NCI-H524 (cell line): Measurements from ENCODE around the gene NELFCD.
"Not testable (repeated sequence)": the region's sequence is repeated elsewhere in the genome, so short reads cannot be mapped to it uniquely, and the experiment has no call there.

Experiments used
- DNase-seq, 2 experiments: peaks; one replicate each; lab custom pipeline; 2025; lab: John Stamatoyannopoulos, UW

Gene NELFCD

DNA sequence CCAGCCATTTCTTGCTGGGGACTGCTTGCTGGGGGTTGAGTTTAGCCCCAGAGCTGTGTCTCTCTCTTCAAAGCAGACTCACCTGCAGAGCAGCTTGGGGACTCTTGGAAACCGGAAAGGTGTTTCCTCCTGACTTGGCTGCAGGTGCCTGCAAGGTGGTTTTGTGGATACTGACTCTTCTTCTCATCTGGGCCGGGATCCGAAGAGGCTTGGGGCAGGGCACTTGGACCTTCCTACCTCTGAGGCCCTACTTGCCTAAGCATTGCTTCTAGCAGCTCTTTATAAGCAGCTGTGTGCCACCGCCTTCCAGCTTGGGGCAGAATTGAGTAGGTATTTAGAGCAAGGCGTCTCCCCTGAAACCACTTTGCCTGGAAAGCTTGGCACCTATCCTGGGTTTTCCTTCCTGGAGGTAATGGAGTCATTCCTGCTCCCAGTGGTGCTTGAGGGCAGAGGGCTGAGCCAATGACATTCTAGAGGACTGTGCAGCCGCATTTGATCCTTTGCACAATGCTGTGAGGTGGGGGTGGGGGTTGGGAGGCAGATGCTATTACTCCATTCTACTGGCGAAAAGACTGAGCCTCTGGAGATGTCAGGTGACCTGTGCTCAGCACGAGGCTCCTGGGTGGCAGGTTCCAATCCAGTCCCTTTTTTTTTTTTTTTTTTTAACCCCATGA is 29.4 kb downstream of the NELFCD start:
- no peak for DNase-seq

DNA sequence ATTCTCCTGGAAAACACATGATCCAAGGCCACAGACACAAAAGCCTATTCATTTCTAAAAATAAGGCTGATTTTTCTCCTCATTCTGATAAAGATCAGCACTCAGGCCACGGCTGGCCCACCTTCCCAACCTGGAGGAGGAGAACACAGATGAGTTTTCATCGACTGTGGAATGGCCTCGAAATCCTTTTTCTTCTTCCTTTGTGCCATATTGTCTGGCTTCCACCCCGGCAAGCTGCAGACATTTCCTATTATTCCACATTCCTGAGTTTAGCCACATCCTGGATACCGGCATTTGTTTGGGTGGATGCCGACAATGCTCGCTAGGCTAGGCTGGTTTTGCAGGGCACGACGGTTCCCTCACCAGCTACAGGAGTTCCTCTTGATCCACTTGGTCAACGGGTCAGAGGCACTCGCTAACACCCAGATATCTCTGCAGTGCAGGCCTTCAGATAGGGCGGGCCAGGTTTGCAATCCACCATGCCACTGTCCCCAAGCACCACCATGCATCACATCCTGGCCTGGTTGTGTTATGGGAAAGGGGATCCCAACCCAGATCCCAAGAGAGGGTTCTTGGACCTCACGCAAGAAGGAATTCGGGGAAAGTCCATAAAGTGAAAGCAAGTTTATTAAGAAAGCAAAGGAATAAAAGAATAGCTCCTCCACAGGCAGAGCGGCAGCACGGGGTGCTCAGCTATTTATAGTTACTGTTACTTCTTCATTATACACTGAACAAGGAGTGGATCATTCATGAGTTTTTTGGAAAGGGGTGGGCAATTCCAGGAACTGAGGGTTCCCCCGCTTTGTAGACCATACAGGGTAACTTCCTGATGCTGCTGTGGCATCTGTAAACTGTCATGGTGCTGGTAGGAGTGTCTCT is 30.2 kb downstream of the NELFCD start:
- no peak for DNase-seq

DNA sequence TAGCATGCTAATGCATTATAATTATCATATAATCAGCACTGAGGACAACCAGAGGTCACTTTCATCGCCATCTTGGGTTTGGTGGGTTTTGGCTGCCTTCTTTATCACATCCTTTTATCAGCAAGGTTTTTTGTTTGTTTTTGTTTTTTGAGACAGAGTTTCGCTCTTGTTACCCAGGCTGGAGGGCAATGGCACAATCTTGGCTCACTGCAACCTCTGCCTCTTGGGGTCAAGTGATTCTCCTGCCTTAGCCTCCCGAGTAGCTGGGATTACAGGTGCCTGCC is 30.8 kb downstream of the NELFCD start:
- DNase-seq: not testable (repeated sequence)

DNA sequence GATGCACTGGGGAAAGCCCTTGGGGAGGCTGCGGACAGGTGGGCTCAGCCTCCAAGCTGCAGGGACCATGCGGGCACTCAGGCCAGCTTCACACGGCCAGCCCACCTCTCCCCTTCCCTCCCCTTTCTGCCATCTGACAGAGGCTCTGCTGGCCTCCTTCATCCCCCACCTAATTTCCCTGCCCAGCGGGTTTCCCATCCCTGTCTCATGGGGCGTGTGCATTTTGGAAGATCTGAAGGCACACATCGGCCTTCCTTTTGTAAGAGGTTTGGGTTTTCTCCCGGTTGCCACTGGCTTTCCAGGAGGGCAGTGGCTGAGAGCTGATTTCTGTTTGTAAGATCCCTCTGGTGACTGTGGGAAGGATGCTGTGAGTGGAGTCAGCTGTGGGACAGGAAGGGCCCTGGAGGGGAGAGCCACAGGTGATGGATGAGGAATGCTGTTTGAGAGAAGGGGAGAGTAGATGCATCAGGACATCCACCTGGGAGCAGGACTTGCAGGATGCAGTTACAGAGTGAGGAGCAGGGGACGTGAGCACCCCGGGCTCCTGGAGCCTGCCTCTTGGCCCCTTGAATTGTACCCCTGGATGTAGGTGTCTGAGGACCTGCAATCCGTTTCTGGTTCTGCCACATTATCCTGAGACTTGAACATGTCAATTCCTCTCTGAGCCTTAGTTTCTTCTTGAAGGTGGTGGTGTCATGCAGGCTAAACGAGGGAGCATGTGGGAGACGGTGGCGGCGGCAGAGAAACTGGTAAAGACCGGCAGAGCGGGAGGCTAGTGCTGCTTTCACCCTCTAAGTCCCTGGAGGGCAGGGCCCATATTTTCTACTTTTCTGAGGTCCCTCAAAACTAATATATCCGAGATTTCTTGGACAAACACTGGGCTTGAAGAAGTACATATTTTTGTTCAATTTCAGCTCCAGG is 32.2 kb downstream of the NELFCD start:
- no peak for DNase-seq

DNA sequence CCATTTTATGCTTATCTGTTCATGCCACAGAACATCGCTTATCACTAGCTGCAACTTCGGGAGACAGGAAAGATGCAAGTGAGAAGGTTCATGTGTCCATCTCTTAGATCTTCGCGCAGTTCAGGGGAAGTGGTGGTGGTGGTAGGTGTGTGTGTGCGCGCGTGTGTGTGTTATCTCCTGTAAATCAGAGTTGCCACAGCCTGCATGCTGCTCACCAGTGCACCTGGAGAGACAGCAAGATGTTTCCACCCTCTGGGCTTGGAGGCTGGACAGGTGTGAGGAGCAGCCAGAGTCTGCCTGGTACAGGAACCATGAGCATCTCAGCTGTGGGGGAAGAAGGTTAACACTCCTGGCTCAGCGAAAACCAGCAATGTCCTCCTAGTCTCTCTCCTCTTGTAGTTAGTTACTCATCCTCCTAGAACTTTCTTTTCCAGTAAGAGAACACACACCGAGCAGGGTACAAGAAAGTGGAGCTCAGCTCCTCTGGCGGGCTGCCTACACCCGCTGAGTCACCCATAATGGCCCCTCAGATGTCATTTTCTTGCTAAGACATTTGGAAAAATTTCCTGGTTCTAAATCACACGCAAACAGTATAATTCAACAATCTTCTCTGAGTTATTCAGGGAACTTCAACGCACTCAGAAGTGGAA is 33.0 kb downstream of the NELFCD start:
- no peak for DNase-seq

DNA sequence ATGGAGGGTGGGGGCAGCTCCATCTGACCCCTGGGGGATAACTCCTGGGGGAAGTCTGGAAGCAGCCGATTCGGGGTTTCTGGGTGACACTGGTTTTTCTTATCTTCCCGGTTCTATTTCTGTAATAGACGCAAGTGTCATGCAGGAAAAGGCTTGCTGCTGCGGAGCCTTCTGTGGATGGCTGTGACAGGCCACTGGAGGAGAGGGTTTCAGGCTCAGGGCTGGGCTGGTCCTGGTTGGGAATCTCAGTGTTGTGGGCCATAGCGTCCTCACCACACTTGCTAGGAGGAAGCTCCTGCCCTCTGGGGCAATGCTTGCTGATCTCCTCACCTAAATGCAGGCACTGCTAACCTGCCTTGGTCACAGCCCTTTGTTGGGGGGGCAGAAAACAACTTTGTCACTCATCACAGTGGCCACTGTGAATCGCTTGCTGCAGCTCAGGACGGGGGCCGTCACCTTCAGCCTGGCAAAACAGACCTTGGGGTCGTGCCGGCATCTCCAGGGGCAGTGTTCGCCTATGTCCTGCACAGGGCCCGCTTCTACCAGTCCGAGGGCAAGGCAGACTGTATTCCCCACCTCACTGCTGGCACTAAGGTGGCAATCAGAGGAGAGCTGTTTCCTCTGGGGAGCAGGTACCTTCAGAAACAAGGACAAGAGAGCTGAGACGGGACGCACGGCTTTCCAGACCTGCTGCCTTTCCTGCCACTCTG is 33.8 kb downstream of the NELFCD start:
- DNase-seq: no peak

DNA sequence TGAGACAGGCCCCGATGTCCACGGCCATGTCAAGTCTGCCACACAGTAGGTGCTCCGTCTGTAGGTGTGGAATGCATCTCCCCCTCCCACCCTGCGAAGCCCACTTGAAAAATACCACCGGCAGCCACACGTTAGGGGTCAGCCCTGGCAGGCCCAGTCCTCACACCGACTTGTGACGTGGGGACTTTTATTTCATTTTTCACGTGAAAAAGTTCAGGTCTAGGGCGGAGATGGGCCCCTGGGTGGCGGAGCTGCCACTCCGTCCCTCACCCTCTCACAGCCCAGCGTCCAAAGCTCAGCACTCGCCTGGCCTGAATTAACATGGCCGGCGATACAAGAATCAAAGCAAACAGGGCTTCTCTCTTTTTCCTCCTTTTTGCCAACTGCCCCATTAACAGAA is 34.4 kb downstream of the NELFCD start:
- DNase-seq: no peak

DNA sequence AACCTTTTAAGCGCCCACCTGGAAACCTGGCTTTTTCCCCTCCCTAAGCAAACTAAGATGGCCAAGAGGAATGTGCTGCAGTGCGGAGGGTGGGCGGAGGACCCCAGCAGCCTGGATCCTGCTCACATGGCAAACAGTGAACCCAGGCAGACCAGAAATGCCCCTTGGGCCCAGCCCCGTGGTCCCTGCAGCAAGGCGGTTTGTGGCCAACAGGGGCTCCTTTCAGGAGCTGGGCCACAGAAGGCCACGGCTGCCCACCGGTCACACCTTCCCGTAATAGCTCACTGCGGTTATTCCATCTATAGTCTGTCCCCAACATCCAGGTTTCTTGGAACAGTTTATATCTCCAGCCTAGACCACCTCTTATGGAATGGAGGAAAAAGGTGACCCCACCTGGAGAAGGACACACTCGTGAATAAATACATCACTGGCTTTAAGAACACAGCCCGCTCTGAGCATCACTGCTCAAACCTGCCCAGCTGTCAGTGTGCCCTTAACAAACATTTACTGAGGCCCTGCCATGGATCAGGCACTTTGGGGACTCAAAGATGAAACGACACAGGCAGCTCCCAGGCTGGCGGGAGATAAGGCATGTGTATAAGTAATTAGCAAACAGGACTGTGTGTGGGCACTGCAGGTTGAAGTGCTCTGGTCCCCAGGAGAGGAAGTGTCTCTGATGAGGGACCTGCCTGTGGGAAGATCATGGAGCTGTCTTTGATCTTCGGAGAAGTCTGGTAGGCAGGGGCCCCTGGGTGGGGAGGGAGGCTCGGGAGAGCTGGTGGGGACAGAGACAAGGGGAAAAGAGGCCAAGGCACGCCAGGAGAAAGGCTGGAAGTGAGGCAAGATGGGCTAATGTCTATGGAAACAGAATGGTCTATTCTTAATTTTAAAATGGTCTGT is 35.0 kb downstream of the NELFCD start:
- DNase-seq: no peak

DNA sequence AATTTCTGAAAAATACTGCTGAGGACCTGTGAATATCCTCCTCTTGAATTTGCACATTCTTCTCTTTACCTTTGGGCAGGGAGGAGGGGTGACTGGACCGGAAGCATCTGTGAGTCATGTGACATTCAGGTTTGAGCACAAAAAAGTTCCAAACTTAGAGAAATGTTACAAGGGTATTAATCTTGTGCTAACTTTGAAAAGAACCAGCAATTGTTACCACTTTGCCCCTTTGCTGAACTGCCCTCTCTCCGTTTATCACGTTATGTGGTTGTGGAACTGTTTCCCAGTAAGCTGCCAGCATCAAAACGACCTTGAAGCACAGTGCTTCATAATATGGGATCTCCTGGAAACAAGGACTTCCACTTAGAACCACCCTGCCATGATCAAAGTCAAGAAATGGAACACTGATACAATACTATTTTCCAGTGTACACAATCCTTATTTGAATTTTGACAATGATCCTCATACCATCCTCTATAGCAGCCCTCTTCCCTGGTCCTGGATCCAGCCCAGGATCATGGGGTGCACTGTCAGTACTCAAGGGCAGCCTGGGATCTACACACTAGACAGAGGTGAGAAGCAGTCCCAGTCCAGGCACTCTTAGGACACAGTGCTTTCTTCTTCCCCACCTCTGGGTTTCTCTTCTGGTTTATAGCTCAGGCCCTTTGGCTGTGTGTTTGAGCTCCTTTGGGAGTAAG is 35.9 kb downstream of the NELFCD start:
- DNase-seq: no peak

DNA sequence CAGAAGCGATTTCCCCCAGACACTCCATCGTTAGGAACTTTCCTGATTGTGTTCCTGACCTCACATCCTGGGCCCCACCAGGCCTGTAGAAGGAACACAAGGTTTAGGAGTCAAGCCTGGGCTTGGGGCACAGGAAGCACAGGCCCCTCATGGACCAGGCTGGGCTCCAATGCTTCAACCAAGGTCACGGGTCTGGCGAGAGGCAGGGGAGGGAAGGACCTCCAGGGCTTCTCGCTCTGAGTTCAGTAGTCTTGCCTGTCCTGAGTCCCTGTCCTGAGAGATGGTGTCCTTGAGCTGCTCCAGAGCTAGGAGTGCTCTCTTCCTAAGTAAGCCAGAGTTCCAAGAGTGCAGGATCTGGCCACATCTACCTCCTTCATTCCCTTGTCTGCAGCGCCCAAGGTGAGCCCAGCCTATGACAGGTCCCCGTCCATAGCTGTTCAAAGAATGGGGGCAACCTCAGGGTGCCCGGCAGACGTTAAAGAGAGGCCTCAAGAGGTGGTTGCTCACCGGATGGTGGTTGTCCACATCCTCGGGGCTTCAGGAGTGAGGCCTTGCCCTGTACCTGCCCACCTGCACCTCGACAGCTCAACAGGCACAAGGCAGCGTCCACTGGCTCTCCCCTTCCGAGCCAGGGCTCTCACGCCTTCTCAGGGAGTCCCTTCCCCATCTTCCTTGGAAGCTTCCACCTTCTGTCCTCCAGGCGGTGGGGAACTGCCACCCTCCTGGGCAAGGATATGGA is 36.6 kb downstream of the NELFCD start:
- DNase-seq: no peak

DNA sequence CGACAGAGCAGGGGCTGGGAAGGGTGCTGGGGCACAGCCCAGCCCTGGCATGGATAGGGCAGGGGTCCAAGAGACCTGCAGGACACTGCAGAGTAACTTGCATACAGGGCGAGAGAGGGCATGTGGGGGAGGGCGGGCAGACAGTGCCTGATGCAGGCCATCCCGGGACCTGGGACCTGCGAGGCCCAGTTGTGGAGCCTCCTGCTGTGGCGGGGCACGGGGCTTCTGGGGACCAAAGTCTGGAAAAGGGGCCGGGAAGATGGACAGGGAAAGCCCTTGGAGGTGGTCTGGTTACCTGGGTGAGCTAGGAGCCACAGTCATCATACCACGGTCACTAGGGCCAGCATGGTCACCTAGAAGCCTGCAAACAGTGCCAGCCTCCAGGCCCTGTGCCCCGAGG is 37.8 kb downstream of the NELFCD start:
- no peak for DNase-seq

DNA sequence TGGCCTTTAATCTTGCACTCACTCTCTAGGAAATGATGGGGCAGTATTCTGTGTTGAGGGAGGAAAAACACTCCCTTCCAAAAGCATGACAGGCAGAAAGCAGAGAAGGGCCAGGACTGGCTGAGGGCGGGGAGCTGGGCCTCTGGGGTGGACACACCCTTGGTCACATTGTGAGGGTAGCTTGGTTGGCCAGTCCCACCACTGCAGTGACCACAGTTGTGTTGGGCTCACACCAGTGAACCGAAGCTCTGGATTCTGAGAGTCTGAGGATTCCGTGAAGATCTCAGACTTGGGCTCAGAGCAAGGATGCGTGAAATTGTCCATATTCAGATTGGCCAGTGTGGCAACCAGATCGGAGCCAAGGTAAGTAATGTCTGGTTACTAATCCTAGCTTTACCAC is 38.2 kb downstream of the NELFCD start, which contains the start of gene TUBB1:
TSS of gene TUBB1 (plus strand) at position 213 of the 400 bp plus-strand sequence. CDS start at position 307, 94 bp downstream.
- DNase-seq: no peak

DNA sequence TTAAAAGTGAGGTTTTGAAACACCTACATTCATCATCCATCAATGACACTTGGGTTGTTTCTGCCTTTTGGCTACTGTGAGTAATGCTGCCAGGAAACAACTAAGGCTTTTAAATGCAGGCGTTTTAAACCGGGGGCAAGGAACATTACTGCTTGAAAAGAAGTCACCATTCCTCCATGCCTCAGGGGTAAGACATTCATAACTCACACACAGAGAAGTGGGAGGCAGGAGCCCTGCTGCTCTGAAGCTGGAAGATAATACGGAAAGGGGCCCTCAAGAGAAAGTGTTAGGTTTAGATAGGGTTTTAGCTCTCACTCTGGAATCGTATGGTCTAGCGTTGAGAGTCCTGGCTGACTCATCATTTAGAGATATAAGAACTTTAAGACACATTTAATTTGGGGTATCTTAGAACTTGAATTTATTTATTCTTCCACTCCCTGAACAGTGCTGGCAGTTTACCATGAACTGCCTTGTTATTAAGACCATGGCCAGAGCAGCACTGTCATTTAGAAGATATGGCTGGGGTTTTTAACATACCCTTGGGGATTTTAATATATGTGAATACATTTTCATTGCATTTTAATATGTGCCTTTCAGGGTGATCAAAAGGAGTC is 40.0 kb downstream of the NELFCD start:
- DNase-seq: no peak

DNA sequence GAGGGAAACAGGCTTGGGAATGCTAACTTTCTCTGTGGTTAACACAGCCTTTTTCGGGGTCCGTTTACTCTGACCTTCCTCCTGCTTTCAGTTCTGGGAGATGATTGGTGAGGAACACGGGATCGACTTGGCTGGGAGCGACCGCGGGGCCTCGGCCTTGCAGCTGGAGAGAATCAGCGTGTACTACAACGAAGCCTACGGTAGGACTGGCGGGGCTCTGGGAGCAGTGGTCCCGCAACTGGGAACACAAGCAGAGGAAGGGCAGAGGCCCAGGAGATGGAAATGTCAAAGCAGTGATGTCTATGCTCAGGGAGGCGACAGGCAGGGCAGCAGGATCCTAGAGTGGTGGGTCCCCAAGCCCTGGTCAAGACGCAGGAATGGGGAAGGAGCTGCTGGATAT is 41.7 kb downstream of the NELFCD start:
- no peak for DNase-seq

DNA sequence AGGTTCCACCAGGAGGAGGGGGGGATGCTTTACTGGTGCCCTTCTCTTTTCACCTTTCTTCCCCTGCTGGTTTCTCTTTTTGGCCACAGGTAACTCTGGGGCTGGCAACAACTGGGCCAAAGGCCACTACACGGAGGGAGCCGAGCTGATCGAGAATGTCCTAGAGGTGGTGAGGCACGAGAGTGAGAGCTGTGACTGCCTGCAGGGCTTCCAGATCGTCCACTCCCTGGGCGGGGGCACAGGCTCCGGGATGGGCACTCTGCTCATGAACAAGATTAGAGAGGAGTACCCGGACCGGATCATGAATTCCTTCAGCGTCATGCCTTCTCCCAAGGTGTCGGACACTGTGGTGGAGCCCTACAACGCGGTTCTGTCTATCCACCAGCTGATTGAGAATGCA is 42.6 kb downstream of the NELFCD start:
- DNase-seq: no peak

DNA sequence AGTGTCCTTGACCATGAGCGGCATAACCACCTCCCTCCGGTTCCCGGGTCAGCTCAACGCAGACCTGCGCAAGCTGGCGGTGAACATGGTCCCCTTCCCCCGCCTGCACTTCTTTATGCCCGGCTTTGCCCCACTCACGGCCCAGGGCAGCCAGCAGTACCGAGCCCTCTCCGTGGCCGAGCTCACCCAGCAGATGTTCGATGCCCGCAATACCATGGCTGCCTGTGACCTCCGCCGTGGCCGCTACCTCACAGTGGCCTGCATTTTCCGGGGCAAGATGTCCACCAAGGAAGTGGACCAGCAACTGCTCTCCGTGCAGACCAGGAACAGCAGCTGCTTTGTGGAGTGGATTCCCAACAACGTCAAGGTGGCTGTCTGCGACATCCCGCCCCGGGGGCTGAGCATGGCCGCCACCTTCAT is 43.1 kb downstream of the NELFCD start:
- no peak for DNase-seq

DNA sequence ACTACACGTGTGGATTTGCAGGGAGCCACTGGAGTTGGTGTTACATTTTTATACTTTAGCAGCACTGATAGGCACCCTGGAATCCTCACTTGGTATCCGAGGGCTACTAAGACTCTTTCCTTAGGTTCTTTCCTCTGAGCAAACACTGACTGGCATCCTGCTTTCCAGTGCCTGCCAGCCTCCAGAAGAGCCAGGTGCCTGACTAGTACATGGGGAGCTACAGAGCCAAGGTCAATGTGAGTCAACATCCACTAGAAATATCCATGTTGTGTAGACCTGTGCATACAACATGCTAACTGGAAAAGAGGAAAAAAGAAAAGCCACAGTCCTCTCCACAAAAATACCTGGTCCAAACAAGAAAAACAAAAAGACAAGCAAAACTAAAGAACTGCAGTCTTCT is 44.0 kb downstream of the NELFCD start:
- DNase-seq: no peak

DNA sequence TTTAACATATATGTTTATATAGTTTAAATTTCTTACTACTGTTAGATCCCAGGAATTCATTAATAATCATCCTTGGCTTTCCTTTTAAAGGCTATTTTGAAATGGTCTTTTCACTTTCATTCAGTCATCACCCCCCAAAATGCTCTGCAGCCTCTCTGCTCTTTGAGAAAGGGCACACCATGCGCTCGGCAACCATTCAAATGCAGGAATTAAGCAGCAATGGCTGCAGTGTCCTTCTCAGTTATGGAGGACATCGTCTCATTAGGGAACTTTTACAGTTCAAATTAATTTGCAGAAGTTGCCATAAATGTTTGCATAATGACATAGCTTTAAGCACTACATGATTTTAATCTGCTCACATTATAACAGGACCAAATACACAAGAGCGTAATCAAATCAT is 44.5 kb downstream of the NELFCD start:
- no peak for DNase-seq
